GM12874 (cell line): ENCODE measurements around the gene DDX49.

Experiments
- TF ChIP-seq, protein P1 (sequence below): IDR thresholded peaks from 2 replicates; pipeline ENCODE4 v1.5.1; 2011; ENCODE audit warnings: low read depth, mild to moderate bottlenecking, control low read depth, low read length, moderate library complexity; ENCODE audit not compliant: insufficient read depth

DDX49 gene

DNA sequence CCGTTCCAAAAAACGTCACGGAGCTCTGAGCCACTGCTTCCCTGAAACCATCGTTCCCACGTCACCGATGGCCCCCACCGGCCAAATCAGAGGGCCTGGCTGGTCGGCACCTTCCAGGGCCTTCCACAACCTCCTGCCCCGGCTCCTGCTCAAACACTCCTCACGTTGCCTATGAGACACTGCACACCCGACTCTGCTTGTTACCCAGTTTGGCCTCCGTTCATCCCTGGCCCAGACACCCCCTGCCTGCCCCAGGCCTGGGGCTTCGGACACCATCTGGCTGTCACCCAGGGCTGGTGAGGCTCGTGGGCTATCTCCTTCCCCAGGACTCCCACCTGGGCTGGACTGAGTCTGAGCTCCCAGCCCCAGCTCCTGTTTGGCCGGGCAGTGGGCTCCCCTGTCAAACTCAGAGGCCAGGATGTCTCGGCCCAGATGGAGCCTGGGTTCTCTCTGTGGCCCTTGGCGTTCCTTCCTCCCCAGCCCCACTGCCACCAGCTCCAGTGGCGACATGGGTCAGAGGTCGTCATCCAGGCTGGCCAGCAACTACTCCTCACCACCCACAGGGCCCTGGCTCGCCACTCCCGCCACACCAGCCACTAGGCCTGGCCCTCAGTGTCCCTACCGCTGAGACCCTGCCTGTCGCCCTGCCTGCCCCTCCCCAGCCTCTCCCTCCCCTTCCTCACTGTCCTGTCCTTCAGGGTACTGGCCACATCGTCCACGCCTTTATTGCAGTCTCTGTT, 41.3 kb upstream of the DDX49 start:
- TF ChIP-seq, protein P1, sequence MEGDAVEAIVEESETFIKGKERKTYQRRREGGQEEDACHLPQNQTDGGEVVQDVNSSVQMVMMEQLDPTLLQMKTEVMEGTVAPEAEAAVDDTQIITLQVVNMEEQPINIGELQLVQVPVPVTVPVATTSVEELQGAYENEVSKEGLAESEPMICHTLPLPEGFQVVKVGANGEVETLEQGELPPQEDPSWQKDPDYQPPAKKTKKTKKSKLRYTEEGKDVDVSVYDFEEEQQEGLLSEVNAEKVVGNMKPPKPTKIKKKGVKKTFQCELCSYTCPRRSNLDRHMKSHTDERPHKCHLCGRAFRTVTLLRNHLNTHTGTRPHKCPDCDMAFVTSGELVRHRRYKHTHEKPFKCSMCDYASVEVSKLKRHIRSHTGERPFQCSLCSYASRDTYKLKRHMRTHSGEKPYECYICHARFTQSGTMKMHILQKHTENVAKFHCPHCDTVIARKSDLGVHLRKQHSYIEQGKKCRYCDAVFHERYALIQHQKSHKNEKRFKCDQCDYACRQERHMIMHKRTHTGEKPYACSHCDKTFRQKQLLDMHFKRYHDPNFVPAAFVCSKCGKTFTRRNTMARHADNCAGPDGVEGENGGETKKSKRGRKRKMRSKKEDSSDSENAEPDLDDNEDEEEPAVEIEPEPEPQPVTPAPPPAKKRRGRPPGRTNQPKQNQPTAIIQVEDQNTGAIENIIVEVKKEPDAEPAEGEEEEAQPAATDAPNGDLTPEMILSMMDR = no peak

GRCh38 chr19:18878858-18879578, 40.5 kb upstream of the DDX49 start:
- TF ChIP-seq, protein P1 = no peak

DNA sequence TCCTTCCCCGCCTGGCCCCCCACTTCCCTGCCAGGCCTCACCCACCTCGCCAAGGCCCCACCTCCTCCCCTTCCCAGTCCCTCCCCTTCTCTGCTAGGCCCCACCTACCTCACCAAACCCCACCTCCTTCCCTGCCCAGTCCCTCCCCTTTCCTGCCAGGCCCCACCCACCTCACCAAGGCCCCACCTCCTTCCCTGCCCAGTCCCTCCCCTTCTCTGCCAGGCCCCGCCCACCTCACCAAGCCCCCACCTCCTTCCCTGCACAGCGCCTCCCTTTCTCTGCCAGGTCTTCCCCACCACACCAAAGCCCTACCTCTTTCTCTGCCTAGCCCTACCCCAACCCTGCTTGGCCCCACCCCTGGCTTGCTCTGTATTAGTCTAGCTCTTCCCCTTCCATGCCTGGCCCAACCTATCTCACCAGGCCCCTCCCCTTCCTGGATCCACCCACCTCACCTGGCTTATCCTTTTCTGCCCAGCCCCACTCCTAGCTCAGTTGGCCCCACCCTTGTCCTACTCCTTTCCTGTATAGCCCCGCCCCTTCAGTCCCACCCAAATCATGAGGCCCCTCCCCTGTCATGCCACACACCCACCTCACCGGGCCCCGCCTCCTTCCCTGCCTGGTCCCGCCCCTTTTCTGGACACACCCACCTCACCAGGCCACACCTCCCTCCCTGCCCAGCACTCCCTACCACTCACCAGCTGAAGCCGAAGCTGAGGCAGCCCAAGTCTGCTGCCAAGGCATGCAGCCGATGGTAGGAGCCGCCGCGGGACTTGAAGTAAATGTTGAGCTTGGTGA, 39.7 kb upstream of the DDX49 start:
- TF ChIP-seq, protein P1 = no peak

- TF ChIP-seq, protein P1 = no peak
These were observed 38.0 kb upstream of the DDX49 start for GRCh38 chr19:18881491-18881890.

DNA sequence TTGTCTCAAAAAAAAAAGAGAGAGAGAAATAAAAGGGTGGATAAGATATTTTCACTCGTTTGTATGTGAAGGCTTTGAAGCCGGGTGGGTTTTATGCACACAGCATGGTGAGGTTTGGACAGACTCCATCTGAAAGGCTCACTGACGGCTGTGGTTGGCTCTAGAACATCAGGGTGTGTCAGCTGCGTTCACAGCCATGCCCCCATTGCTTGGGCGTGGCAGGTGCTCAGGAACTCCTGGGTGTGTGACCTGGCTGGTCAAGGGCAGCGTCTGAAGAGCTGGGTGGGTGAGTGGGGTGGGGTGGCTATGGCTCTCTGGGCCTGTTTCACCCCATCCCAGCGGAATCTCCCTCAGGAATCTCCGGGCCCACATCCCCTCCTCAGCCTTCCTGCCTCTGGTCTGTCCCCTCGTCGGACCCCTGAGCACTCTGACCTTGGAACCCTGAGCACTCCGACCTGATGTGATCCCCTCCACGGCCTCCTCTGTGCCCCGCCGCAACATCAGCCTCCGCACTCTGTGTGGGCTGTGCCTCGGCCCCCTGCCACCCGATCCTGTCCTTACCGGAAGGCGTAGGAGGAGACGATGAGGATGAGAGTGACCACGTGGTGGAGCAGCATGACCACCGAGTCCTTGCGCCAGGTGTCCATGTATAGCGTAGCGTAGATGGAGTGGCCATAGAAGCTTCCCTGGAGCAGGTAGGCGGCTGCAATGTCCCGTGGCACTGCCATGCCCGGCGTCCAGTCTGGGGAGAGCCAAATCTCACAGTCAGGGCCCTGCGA, 35.8 kb upstream of the DDX49 start:
- TF ChIP-seq, protein P1 = no peak

DNA sequence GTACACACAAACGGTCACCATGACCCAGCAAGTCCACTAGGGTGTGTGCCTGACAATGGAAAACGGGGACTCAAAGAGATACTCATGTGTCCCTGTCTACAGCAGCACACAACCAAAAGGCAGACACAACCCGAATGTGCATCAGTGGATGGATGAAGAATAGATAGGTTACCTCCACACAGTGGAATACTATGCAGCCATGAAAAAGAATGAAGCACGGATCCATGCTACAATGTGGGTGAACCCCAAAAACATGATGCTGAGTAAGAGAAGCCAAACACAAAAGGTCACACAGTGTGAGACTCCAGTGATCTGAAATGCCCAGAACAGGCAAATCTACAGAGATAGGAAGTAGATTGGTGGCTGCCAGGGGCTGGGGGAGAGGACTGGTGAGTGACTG, 32.5 kb upstream of the DDX49 start:
- TF ChIP-seq, protein P1 = no peak
